Measurements from ENCODE around the gene ZNF469.
A peak's percentile ranks its signal among the peaks of the same experiment; 100 is the strongest.

Gene ZNF469

DNA sequence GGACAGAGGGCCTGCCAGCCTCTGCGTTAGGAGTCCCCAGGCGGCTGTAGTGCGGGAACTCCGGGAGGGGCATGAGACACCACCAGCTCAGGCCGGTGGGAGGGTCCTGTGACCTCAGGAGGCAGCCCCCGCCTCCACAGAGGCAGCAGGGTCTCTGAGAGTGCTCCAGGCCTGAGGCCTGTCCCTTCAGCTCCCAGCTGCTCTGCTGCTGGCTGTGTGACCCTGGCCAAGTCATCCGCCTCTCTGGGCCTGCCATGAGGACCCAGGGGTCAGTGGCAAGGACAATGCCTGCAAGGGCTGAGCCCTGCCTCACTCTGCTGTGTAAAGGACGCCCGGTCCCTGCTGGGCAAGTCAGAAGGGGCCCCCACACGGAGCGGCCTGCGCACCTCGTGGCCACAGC, 43.3 kb downstream of the ZNF469 start:
- Histone ChIP-seq H3K4me3 (ENCODE audit: low read depth in 1 of 2, low read length in 2 of 2) (no peak overlapping the region), H3K9me3 (ENCODE audit: control insufficient read depth in 1 of 2, low read length in 2 of 2) (no peaks in the 10 kb centered on the region), H3K27me3 (ENCODE audit: control insufficient read depth in 1 of 2, insufficient read depth in 2 of 2, low read length in 2 of 2) (no peaks in the 10 kb centered on the region), H3K4me1 (ENCODE audit: control insufficient read depth in 1 of 2, insufficient read depth in 2 of 2, low read length in 2 of 2) (peaks cover 0 to 2% of the 10 kb centered on the region in 2 donors), H3K9ac (ENCODE audit: low read depth in 1 of 2, low read length in 2 of 2) (no peak overlapping the region), H3K36me3 (ENCODE audit: control insufficient read depth in 1 of 2, insufficient read depth in 2 of 2, low read length in 2 of 2) (no peaks in the 10 kb centered on the region), H3K27ac (ENCODE audit: low read depth, low read length) (no peak overlapping the region)

DNA sequence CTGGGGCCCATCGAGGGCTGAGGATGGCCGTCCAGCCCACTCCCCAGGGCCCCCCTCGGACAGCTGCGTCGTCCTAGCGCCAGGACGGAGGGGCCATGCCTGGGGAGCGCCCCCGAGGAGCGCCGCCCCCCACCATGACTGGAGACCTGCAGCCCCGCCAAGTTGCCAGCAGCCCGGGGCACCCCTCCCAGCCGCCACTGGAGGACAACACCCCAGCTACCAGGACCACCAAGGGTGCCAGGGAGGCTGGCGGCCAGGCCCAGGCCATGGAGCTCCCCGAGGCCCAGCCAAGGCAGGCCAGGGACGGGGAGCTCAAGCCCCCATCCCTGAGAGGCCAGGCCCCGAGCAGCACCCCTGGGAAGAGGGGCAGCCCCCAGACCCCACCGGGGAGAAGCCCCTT, 44.6 kb downstream of the ZNF469 start:
- no peaks in the 10 kb centered on the region for H3K36me3 ChIP-seq (ENCODE audit: control insufficient read depth in 1 of 2, insufficient read depth in 2 of 2, low read length in 2 of 2)
- no peak overlapping the region for H3K27ac ChIP-seq (ENCODE audit: low read depth, low read length)
- H3K27me3 ChIP-seq (ENCODE audit: control insufficient read depth in 1 of 2, insufficient read depth in 2 of 2, low read length in 2 of 2): peaks cover 3 to 11% of the 10 kb centered on the region in 2 donors
- no peak overlapping the region for H3K9ac ChIP-seq (ENCODE audit: low read depth in 1 of 2, low read length in 2 of 2)
- peaks cover 0 to 4% of the 10 kb centered on the region in 2 donors for H3K4me1 ChIP-seq (ENCODE audit: control insufficient read depth in 1 of 2, insufficient read depth in 2 of 2, low read length in 2 of 2)
- H3K4me3 ChIP-seq (ENCODE audit: low read depth in 1 of 2, low read length in 2 of 2): no peak overlapping the region
- no peaks in the 10 kb centered on the region for H3K9me3 ChIP-seq (ENCODE audit: control insufficient read depth in 1 of 2, low read length in 2 of 2)

DNA sequence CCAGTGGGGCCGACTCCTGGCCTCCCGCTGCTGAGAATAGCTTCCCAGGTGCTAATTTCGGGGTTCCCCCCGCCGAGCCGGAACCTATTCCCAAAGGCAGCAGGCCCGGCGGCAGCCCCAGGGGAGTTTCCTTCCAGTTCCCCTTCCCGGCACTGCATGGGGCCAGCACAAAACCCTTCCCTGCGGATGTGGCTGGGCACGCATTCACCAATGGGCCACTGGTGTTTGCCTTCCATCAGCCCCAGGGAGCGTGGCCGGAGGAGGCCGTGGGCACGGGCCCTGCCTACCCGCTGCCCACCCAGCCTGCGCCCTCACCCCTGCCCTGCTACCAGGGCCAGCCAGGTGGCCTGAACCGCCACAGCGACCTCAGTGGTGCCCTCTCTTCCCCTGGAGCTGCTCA, 45.4 kb downstream of the ZNF469 start:
- no peaks in the 10 kb centered on the region for H3K36me3 ChIP-seq (ENCODE audit: control insufficient read depth in 1 of 2, insufficient read depth in 2 of 2, low read length in 2 of 2)
- H3K4me3 ChIP-seq (ENCODE audit: low read depth in 1 of 2, low read length in 2 of 2): no peak overlapping the region
- H3K27ac ChIP-seq (ENCODE audit: low read depth, low read length): no peak overlapping the region
- peaks cover 0 to 4% of the 10 kb centered on the region in 2 donors for H3K4me1 ChIP-seq (ENCODE audit: control insufficient read depth in 1 of 2, insufficient read depth in 2 of 2, low read length in 2 of 2)
- no peak overlapping the region for H3K9ac ChIP-seq (ENCODE audit: low read depth in 1 of 2, low read length in 2 of 2)
- H3K9me3 ChIP-seq (ENCODE audit: control insufficient read depth in 1 of 2, low read length in 2 of 2): no peaks in the 10 kb centered on the region
- H3K27me3 ChIP-seq (ENCODE audit: control insufficient read depth in 1 of 2, insufficient read depth in 2 of 2, low read length in 2 of 2): peaks cover 3 to 15% of the 10 kb centered on the region in 2 donors

DNA sequence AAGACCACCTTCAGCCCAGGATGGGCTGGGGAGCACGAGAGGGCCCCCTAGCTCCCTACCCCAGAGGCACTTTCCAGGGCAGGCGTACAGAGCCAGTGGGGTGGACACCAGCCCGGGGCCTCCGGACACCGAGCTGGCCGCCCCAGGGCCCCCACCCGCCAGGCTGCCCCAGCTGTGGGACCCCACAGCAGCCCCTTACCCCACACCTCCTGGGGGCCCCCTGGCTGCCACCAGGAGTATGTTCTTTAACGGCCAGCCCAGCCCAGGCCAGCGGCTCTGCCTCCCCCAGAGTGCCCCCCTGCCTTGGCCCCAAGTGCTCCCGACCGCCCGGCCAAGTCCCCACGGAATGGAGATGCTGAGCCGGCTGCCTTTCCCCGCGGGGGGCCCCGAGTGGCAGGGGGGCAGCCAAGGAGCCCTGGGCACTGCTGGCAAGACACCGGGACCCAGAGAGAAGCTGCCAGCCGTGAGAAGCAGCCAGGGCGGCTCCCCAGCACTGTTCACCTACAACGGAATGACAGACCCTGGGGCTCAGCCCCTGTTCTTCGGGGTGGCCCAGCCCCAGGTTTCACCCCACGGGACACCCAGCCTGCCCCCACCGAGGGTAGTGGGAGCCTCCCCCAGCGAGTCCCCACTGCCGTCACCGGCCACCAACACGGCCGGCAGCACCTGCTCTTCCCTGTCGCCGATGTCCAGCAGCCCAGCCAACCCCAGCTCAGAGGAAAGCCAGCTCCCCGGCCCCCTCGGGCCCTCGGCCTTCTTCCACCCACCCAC, 46.0 kb downstream of the ZNF469 start:
- H3K9ac ChIP-seq (ENCODE audit: low read depth in 1 of 2, low read length in 2 of 2): no peak overlapping the region
- no peak overlapping the region for H3K27ac ChIP-seq (ENCODE audit: low read depth, low read length)
- H3K27me3 ChIP-seq (ENCODE audit: control insufficient read depth in 1 of 2, insufficient read depth in 2 of 2, low read length in 2 of 2): peaks cover 3 to 15% of the 10 kb centered on the region in 2 donors
- H3K4me1 ChIP-seq (ENCODE audit: control insufficient read depth in 1 of 2, insufficient read depth in 2 of 2, low read length in 2 of 2): peaks cover 0 to 4% of the 10 kb centered on the region in 2 donors
- no peaks in the 10 kb centered on the region for H3K9me3 ChIP-seq (ENCODE audit: control insufficient read depth in 1 of 2, low read length in 2 of 2)
- H3K36me3 ChIP-seq (ENCODE audit: control insufficient read depth in 1 of 2, insufficient read depth in 2 of 2, low read length in 2 of 2): no peaks in the 10 kb centered on the region
- H3K4me3 ChIP-seq (ENCODE audit: low read depth in 1 of 2, low read length in 2 of 2): no peak overlapping the region

DNA sequence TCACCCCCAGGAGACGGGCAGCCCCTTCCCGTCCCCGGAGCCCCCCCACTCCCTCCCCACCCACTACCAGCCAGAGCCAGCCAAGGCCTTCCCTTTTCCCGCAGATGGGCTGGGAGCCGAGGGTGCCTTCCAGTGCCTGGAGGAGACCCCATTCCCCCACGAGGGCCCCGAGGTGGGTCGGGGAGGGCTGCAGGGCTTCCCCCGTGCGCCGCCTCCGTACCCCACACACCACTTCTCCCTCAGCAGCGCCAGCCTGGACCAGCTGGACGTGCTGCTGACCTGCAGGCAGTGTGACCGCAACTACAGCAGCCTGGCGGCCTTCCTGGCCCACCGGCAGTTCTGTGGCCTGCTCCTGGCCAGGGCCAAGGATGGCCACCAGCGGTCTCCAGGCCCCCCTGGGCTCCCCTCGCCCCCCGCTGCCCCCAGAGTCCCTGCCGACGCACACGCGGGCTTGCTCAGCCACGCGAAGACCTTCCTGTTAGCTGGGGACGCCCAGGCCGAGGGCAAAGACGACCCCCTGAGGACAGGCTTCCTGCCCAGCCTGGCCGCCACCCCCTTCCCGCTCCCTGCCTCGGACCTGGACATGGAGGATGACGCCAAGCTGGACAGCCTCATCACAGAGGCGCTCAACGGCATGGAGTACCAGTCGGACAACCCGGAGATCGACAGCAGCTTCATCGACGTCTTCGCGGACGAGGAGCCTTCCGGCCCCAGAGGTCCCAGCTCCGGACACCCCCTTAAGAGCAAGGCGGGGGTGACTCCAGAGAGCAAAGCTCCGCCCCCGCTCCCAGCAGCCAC, 46.8 kb downstream of the ZNF469 start:
- Histone ChIP-seq H3K9ac (ENCODE audit: low read depth in 1 of 2, low read length in 2 of 2) (peak overlapping the region in 1 of 2 donors; percentile 10), H3K9me3 (ENCODE audit: control insufficient read depth in 1 of 2, low read length in 2 of 2) (no peaks in the 10 kb centered on the region), H3K4me1 (ENCODE audit: control insufficient read depth in 1 of 2, insufficient read depth in 2 of 2, low read length in 2 of 2) (peaks cover 0 to 4% of the 10 kb centered on the region in 2 donors), H3K27ac (ENCODE audit: low read depth, low read length) (no peak overlapping the region), H3K36me3 (ENCODE audit: control insufficient read depth in 1 of 2, insufficient read depth in 2 of 2, low read length in 2 of 2) (no peaks in the 10 kb centered on the region), H3K4me3 (ENCODE audit: low read depth in 1 of 2, low read length in 2 of 2) (no peak overlapping the region), H3K27me3 (ENCODE audit: control insufficient read depth in 1 of 2, insufficient read depth in 2 of 2, low read length in 2 of 2) (peaks cover 3 to 15% of the 10 kb centered on the region in 2 donors)

DNA sequence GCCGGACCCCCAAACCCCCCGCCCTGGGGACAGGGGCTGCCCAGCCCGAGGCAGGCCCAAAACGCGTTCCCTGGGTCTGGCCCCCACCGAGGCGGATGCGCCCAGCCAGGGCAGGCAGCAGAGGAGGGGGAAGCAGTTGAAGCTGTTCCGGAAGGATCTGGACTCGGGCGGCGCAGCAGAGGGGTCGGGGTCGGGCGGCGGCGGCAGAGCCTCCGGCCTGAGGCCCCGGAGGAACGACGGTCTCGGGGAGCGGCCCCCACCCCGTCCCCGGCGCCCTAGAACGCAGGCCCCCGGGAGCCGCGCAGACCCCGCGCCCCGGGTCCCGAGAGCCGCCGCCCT, 47.4 kb downstream of the ZNF469 start:
- peaks cover 3 to 15% of the 10 kb centered on the region in 2 donors for H3K27me3 ChIP-seq (ENCODE audit: control insufficient read depth in 1 of 2, insufficient read depth in 2 of 2, low read length in 2 of 2)
- peak overlapping the region in 1 of 2 donors; percentile 10 for H3K9ac ChIP-seq (ENCODE audit: low read depth in 1 of 2, low read length in 2 of 2)
- H3K27ac ChIP-seq (ENCODE audit: low read depth, low read length): no peak overlapping the region
- no peaks in the 10 kb centered on the region for H3K9me3 ChIP-seq (ENCODE audit: control insufficient read depth in 1 of 2, low read length in 2 of 2)
- peak overlapping the region in 1 of 2 donors; percentile 54 for H3K4me3 ChIP-seq (ENCODE audit: low read depth in 1 of 2, low read length in 2 of 2)
- peaks cover 0 to 4% of the 10 kb centered on the region in 2 donors for H3K4me1 ChIP-seq (ENCODE audit: control insufficient read depth in 1 of 2, insufficient read depth in 2 of 2, low read length in 2 of 2)
- no peaks in the 10 kb centered on the region for H3K36me3 ChIP-seq (ENCODE audit: control insufficient read depth in 1 of 2, insufficient read depth in 2 of 2, low read length in 2 of 2)

DNA sequence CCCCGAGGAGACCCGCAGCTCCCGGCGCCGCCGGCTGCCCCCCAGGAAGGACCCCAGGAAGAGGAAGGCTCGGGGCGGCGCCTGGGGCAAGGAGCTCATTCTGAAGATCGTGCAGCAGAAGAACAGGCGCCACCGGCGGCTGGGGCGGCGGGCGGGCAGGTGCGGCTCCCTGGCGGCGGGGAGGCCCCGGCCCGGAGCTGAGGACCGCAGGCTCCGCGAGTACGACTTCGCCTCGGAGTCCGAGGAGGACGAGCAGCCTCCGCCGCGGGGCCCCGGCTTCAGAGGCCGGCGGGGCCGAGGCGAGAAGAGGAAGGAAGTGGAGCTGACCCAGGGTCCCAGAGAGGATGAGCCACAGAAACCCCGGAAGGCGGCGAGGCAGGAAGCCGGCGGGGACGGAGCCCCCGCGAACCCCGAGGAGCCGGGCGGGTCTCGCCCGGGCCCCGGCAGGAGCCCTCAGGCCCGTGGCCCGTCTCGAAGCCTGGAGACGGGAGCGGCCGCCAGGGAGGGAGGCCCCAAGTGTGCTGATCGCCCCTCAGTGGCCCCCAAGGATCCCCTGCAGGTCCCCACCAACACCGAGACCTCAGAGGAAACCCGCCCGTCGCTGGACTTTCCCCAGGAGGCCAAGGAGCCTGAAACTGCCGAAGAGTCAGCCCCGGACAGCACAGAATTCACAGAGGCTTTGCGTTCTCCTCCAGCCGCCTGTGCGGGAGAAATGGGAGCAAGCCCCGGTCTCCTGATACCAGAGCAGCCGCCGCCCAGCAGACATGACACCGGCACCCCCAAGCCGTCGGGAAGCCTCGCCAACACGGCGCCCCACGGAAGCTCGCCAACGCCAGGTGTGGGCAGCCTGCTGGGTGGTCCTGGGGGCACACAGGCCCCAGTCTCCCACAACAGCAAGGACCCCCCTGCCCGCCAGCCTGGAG, 48.0 kb downstream of the ZNF469 start:
- H3K27ac ChIP-seq (ENCODE audit: low read depth, low read length): no peak overlapping the region
- no peaks in the 10 kb centered on the region for H3K9me3 ChIP-seq (ENCODE audit: control insufficient read depth in 1 of 2, low read length in 2 of 2)
- H3K36me3 ChIP-seq (ENCODE audit: control insufficient read depth in 1 of 2, insufficient read depth in 2 of 2, low read length in 2 of 2): no peaks in the 10 kb centered on the region
- peaks cover 0 to 4% of the 10 kb centered on the region in 2 donors for H3K4me1 ChIP-seq (ENCODE audit: control insufficient read depth in 1 of 2, insufficient read depth in 2 of 2, low read length in 2 of 2)
- H3K4me3 ChIP-seq (ENCODE audit: low read depth in 1 of 2, low read length in 2 of 2): peak overlapping the region; percentile 35 to 54
- peaks cover 3 to 15% of the 10 kb centered on the region in 2 donors for H3K27me3 ChIP-seq (ENCODE audit: control insufficient read depth in 1 of 2, insufficient read depth in 2 of 2, low read length in 2 of 2)
- peak overlapping the region in 1 of 2 donors; percentile 10 for H3K9ac ChIP-seq (ENCODE audit: low read depth in 1 of 2, low read length in 2 of 2)

DNA sequence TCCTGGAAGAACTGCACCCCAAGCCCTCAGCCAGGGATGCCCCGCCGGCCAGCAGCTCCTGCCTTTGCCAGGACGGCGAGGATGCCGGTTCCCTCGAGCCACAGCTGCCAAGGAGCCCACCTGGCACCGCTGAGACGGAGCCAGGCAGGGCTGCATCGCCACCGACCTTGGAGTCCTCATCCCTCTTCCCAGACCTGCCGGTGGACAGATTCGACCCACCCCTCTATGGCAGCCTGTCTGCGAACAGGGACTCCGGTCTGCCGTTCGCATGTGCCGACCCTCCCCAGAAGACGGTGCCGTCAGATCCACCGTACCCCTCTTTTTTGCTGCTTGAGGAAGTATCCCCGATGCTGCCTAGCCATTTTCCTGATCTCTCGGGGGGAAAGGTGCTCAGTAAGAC, 48.9 kb downstream of the ZNF469 start:
- H3K27me3 ChIP-seq (ENCODE audit: control insufficient read depth in 1 of 2, insufficient read depth in 2 of 2, low read length in 2 of 2): peaks cover 3 to 15% of the 10 kb centered on the region in 2 donors
- H3K4me1 ChIP-seq (ENCODE audit: control insufficient read depth in 1 of 2, insufficient read depth in 2 of 2, low read length in 2 of 2): peaks cover 0 to 4% of the 10 kb centered on the region in 2 donors
- H3K4me3 ChIP-seq (ENCODE audit: low read depth in 1 of 2, low read length in 2 of 2): no peak overlapping the region
- no peaks in the 10 kb centered on the region for H3K9me3 ChIP-seq (ENCODE audit: control insufficient read depth in 1 of 2, low read length in 2 of 2)
- H3K27ac ChIP-seq (ENCODE audit: low read depth, low read length): no peak overlapping the region
- no peaks in the 10 kb centered on the region for H3K36me3 ChIP-seq (ENCODE audit: control insufficient read depth in 1 of 2, insufficient read depth in 2 of 2, low read length in 2 of 2)
- no peak overlapping the region for H3K9ac ChIP-seq (ENCODE audit: low read depth in 1 of 2, low read length in 2 of 2)

DNA sequence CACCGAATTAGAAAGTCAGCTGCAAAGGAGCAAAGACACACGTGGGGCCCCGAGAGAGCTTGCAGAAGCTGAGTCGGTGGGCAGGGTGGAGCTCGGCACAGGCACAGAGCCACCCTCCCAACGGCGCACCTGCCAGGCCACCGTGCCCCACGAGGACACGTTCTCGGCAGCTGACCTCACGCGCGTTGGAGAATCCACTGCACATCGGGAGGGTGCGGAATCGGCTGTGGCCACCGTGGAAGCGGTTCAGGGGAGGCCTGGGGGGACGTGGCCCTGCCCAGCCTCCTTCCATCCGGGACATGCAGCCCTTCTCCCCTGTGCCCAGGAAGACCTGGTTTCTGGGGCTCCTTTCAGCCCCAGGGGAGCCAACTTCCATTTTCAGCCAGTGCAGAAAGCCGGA, 49.4 kb downstream of the ZNF469 start:
- no peaks in the 10 kb centered on the region for H3K9me3 ChIP-seq (ENCODE audit: control insufficient read depth in 1 of 2, low read length in 2 of 2)
- H3K9ac ChIP-seq (ENCODE audit: low read depth in 1 of 2, low read length in 2 of 2): no peak overlapping the region
- no peak overlapping the region for H3K27ac ChIP-seq (ENCODE audit: low read depth, low read length)
- H3K36me3 ChIP-seq (ENCODE audit: control insufficient read depth in 1 of 2, insufficient read depth in 2 of 2, low read length in 2 of 2): no peaks in the 10 kb centered on the region
- peaks cover 3 to 15% of the 10 kb centered on the region in 2 donors for H3K27me3 ChIP-seq (ENCODE audit: control insufficient read depth in 1 of 2, insufficient read depth in 2 of 2, low read length in 2 of 2)
- peaks cover 0 to 4% of the 10 kb centered on the region in 2 donors for H3K4me1 ChIP-seq (ENCODE audit: control insufficient read depth in 1 of 2, insufficient read depth in 2 of 2, low read length in 2 of 2)
- H3K4me3 ChIP-seq (ENCODE audit: low read depth in 1 of 2, low read length in 2 of 2): no peak overlapping the region
